ENCODE measurements around the gene PHAF1. TPM values are rescaled to one million over a fixed set of nuclear protein-coding genes. Genes with fewer than 3 reads are reported as not detected.

The PHAF1 gene
- total and polyA plus RNA-seq, 2 of the 13 experiments (the other 11 are each of a cell fraction or from before 2014, with no cell fraction given): 48.3 to 174 TPM

DNA sequence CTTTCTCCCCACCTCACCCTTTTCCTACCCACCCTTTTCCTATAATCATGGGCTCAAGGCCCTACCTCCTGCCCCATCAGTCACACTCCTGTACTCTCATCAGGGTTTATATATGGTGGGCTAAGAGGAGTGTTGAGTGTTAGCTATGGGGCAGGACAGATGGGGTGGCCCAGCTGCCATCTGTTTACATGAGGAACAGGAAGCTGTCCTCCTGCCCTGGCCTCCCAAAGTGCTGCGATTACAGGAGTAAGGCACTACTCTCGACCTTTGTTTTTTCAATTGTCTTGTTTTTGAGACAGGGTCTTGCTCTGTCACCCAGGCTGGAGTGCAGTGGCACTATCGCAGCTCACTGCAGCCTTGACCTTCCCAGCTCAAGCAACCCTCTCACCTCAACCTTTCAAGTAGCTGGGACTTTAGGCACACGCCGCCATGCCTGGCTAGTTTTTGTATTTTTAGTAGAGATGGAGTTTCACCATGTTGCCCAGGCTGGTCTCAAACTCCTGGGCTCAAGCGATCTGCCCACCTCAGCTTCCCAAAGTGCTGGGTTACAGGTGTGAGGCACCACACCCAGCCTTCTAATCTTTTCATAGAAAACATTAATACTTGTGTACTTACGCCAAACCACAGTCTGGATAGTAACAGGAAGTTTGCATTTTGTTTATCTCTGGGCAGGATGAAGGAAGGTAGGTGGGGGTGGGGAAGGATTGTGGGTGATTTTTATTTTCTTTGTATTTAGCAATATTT, 48.3 kb downstream of the PHAF1 start (continued):
- TF ChIP-seq, protein P1, sequence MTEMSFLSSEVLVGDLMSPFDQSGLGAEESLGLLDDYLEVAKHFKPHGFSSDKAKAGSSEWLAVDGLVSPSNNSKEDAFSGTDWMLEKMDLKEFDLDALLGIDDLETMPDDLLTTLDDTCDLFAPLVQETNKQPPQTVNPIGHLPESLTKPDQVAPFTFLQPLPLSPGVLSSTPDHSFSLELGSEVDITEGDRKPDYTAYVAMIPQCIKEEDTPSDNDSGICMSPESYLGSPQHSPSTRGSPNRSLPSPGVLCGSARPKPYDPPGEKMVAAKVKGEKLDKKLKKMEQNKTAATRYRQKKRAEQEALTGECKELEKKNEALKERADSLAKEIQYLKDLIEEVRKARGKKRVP (CRISPR knock-in tag; IDR thresholded peaks at IDR 0.05): no peak
- no peak for TF ChIP-seq ETV6 (CRISPR knock-in tag; conservative IDR thresholded peaks at IDR 0.05)
- TF ChIP-seq ZNF513 (CRISPR knock-in tag; conservative IDR thresholded peaks at IDR 0.05): no peak
- TF ChIP-seq FOXK1 (CRISPR knock-in tag; IDR thresholded peaks at IDR 0.05; ENCODE audit: borderline replicate concordance, low read depth): no peak
- TF ChIP-seq ZFP1 (CRISPR knock-in tag; IDR thresholded peaks at IDR 0.05): no peak
- no peak for TF ChIP-seq ATF2 (CRISPR knock-in tag; IDR thresholded peaks at IDR 0.05)

Data from HepG2 (cell line).